ENCODE data around the gene CREBL2. TPM values are rescaled to one million over a fixed set of nuclear protein-coding genes. Genes with fewer than 3 reads are reported as not detected.
"Not testable (repeated sequence)": the region's sequence is repeated elsewhere in the genome, so short reads cannot be mapped to it uniquely, and the experiment has no call there.

Gene CREBL2
- total RNA-seq, 1 donor from 2014 or later, result 15.0 TPM

GRCh38 chr12:12651752-12652151 is 40.1 kb downstream of the CREBL2 start:
- DNase-seq (ENCODE audit: low read depth), result no peak
- H3K4me3 ChIP-seq (ENCODE audit: low read depth, low read length), result no peak overlapping the region
- no peak for TF ChIP-seq CTCF (conservative IDR thresholded peaks at IDR 0.05; ENCODE audit: low read depth, low read length)

DNA sequence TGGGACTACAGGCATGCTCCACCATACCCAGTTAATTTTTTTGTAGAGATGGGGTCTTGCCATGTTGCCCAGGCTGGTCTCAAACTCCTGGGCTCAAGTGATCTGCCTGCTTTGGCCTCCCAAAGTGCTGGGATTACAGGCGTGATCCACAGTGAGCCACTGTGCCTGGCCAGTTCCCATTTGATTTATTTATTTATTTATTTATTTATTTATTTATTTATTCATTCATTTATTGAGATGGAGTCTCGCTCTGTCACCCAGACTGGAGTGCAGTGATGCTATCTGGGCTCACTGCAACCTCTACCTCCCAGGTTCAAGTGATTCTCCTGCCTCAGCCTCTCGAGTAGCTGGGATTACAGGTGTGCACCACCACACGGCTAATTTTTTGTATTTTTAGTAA is 41.0 kb downstream of the CREBL2 start:
- not testable (repeated sequence) for DNase-seq (ENCODE audit: low read depth); H3K4me3 ChIP-seq (ENCODE audit: low read depth, low read length)

DNA sequence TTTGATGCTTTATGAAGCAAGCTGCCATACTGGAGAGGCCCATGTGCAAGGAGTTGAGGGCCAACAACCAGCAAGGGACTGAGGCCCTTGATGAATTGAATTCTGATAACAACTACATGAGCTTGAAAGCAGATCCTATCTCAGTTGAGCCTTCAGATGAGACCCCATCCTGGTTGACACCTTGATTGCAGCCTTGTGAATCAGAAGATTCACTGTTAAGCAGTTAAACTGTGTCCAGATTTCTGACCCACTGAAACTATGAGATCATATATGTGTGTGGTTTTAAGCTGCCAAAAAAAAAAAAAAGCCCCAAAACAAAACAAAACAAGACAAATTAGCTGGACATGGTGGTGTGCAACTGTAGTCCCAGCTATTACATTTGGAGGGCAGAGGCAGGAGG is 42.2 kb downstream of the CREBL2 start:
- TF ChIP-seq CTCF (conservative IDR thresholded peaks at IDR 0.05; ENCODE audit: low read depth, low read length), result no peak
- H3K4me3 ChIP-seq (ENCODE audit: low read depth, low read length), result no peak overlapping the region
- no peak for DNase-seq (ENCODE audit: low read depth)

DNA sequence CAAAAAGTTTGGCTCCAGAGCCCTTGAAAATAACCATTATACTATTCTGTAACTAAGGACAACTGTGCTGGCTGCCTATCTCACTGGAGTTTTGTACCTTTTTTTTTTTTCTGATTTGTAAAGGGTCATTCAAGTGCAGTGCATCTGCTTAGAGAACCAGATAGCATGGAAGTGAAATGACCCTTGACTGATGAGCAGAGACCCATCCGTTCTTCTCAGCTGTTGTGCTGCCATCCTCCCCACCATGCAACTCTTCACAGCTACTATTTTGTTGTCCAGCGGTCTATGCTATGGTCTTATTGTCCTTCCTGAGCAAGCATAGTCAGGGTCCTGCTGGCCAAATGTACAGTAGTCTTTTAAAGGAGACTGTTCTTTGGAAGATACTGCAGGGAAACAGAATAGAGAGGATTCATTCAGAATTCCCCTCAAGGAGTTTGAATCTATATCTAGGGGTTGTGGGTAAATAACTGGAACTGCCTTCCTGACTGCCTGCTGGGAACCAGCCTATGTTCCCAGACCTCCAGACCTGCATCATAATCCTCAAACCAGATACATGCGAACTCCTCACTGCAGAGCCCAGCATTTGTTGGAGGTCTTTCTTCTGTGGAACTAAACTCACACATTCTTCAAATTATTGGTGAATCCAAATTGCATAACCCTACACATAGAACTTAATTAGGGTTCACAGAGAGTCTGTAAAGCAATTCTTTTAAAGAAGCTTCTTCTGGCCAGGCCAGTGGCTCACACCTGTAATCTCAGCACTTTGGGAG is 43.2 kb downstream of the CREBL2 start:
- H3K4me3 ChIP-seq (ENCODE audit: low read depth, low read length), result no peak overlapping the region
- no peak for TF ChIP-seq CTCF (conservative IDR thresholded peaks at IDR 0.05; ENCODE audit: low read depth, low read length)
- no peak for DNase-seq (ENCODE audit: low read depth)

DNA sequence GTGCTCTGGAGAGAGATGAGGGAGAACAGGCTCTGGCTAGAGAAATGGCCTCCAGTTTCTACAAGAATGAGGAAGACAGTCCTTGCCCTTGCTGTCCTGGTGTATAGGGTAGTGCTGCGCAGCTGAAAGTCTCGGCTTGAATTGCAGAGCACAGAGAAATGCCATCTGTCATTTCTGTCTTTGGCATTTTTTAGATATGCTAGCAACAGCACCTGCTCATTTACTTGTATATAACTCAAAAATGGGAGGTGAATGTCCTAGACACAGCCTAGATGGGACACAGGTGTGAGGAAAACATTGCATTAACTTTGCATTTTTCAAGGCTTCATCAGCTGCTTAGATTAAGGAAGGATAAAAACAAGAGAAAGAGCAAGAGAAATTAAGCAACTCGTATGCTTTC is 48.5 kb downstream of the CREBL2 start:
- no peak overlapping the region for H3K4me3 ChIP-seq (ENCODE audit: low read depth, low read length)
- no peak for DNase-seq (ENCODE audit: low read depth)
- TF ChIP-seq CTCF (conservative IDR thresholded peaks at IDR 0.05; ENCODE audit: low read depth, low read length), result no peak

DNA sequence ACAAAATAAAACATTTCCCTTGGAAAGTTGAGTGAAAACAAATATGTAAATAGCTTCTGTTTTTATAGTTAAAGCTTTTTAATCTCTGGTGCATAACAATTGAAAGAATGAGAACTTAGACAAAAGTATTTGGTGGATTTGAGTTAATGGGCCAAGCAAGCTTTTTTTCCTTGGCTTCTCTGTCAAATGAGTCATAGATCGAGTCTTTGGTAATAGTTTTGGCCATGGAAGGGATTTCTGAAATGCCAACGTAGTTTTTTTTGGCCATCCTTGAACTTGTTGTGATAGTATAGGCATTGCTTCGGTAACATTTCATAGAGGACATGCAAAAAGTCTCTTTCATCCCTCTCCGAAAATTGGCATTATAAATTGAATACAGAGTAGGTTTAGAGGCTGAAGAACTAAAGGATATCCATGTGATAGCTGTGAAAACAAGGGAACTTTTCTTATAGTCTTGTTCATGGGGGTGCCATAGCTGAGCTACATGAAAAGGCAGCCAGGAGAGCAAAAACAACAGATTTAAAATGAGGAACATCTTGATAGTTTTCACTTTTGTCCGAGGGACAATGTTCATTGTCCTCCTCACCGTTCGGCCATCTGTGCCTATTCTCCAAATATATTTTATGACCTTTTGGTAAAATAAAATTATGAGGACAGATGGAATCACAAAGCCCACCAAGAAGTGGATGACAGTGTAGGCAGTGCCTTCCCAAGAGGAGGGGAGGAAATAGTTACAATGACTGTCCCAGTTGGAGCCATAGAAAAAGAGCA is 49.6 kb downstream of the CREBL2 start:
- peak; percentile 29 for DNase-seq (ENCODE audit: low read depth)
- no peak for TF ChIP-seq CTCF (conservative IDR thresholded peaks at IDR 0.05; ENCODE audit: low read depth, low read length)

GRCh38 chr12:12663644-12664294 is 52.1 kb downstream of the CREBL2 start:
- no peak overlapping the region for H3K4me3 ChIP-seq (ENCODE audit: low read depth, low read length)
- DNase-seq (ENCODE audit: low read depth), result no peak
- TF ChIP-seq CTCF (conservative IDR thresholded peaks at IDR 0.05; ENCODE audit: low read depth, low read length), result no peak

More for the DNA sequence above, 49.6 kb downstream of the CREBL2 start:
- no peak overlapping the region for H3K4me3 ChIP-seq (ENCODE audit: low read depth, low read length)

Data from epithelial cell of proximal tubule (primary cell).